GM12874 (cell line): Measurements from ENCODE around the gene NADK2.

Experiments
- CTCF ChIP-seq: IDR thresholded peaks from 2 replicates; pipeline ENCODE4 v1.5.1; 2011; ENCODE audit warnings: low read depth, mild to moderate bottlenecking, control low read depth, low read length, moderate library complexity; ENCODE audit not compliant: insufficient read depth

Gene NADK2

GRCh38 chr5:36236801-36237200, 4.9 kb downstream of the NADK2 start:
- TF ChIP-seq CTCF: no peak

GRCh38 chr5:36232533-36232932, 9.2 kb downstream of the NADK2 start:
- TF ChIP-seq CTCF: no peak

GRCh38 chr5:36230151-36230790, 11.5 kb downstream of the NADK2 start:
- no peak for TF ChIP-seq CTCF

GRCh38 chr5:36228505-36228904, 13.2 kb downstream of the NADK2 start:
- TF ChIP-seq CTCF: no peak

GRCh38 chr5:36227046-36227445, 14.7 kb downstream of the NADK2 start:
- no peak for TF ChIP-seq CTCF

- no peak for TF ChIP-seq CTCF
Observed at GRCh38 chr5:36222620-36223019, 19.1 kb downstream of the NADK2 start.

GRCh38 chr5:36217988-36218387, 23.7 kb downstream of the NADK2 start:
- no peak for TF ChIP-seq CTCF
